Activated B cell treated with CpG ODN at 0.5 μM for 24 hours (primary cell): Measurements from ENCODE around the gene TXNDC2. TPM values are rescaled to one million over a fixed set of nuclear protein-coding genes. Genes with fewer than 3 reads are reported as not detected.
"Not testable (repeated sequence)": the region's sequence is repeated elsewhere in the genome, so short reads cannot be mapped to it uniquely, and the experiment has no call there.

Source experiments
- ATAC-seq: fragments of 200-7000 bp; cut with Tn5 transposase; one replicate; pipeline ENCODE4 v1.10.0; 2021; ENCODE audit warnings: low read depth, mild to moderate bottlenecking, moderate library complexity
- CTCF ChIA-PET: fragments of 350-600 bp; sonication (Branson Sonifier 250); formaldehyde crosslinking; loops from one replicate; lab custom pipeline; 2021; ENCODE audit warnings: antibody characterized with exemption; lab: Charles Lee
- POLR2A ChIA-PET: fragments of 350-600 bp; sonication (Branson Sonifier 250); formaldehyde crosslinking; loops from one replicate; lab custom pipeline; 2021; ENCODE audit warnings: antibody characterized with exemption; lab: Charles Lee
- DNase-seq: peaks from one replicate; pipeline ENCODE4 v3.0.0; 2022
- H3K27ac Mint-ChIP-seq: one replicate; pipeline ENCODE4 v1.8.0; 2020; ENCODE audit warnings: mixed read lengths
- H3K27me3 Mint-ChIP-seq: one replicate; pipeline ENCODE4 v1.8.0; 2021; ENCODE audit warnings: mixed read lengths
- H3K36me3 Mint-ChIP-seq: one replicate; pipeline ENCODE4 v1.8.0; 2021; ENCODE audit warnings: low read depth, mixed read lengths
- H3K4me1 Mint-ChIP-seq: one replicate; pipeline ENCODE4 v1.8.0; 2021; ENCODE audit warnings: mixed read lengths
- H3K4me3 Mint-ChIP-seq: one replicate; pipeline ENCODE4 v1.8.0; 2020; ENCODE audit warnings: mild to moderate bottlenecking, mixed read lengths
- H3K9me3 Mint-ChIP-seq: one replicate; pipeline ENCODE4 v1.8.0; 2020; ENCODE audit warnings: mixed read lengths
- CTCF ChIP-seq: fragments of 200-600 bp; IDR thresholded peaks from one replicate; pipeline ENCODE4 v1.8.0; 2022; ENCODE audit warnings: antibody characterized with exemption, mild to moderate bottlenecking
- intact Hi-C: fragments of 100-400 bp; cut with micrococcal nuclease; formaldehyde crosslinking; loops from one replicate; pipeline ENCODE4 v1.15.1; 2024
- total RNA-seq: library from RNA; stranded (reverse); gene quantifications from 2 replicates; pipeline ENCODE4 v1.2.3, GENCODE V29; 2022

TXNDC2 gene
- total RNA-seq, 1 donor from 2014 or later: 0.13 TPM

DNA sequence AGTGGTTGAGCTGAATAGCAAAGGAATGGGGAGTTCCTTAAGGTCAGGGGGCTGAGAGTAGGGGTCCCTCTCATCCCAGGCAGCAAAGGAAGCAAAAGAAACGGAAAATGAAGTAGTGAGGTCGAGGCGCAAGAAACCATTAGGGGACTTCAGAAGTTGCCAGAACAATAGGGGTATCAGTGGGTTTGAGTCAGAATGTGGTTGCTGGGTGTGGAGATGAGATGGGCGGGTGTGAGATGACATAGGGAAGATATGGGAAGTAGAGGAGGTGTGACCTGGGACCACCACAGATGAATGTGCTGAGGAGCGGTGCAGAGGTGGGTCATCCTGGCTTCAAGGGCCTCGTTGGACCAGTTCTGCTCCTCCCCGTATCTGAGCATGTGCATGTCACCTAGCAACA lies 14.9 kb downstream of the TXNDC2 start:
- intact Hi-C loops: no loop called here
- DNase-seq (no peak), ATAC-seq (no peak)
- Mint-ChIP-seq H3K4me1 (no peaks in the 10 kb centered on the region), H3K27ac (no peak overlapping the region), H3K9me3 (no peaks in the 10 kb centered on the region), H3K27me3 (peaks cover 6% of the 10 kb centered on the region), H3K4me3 (no peak overlapping the region), H3K36me3 (no peaks in the 10 kb centered on the region)
- CTCF ChIA-PET: no interaction called here
- no peak for TF ChIP-seq CTCF
- POLR2A ChIA-PET: no interaction called here

DNA sequence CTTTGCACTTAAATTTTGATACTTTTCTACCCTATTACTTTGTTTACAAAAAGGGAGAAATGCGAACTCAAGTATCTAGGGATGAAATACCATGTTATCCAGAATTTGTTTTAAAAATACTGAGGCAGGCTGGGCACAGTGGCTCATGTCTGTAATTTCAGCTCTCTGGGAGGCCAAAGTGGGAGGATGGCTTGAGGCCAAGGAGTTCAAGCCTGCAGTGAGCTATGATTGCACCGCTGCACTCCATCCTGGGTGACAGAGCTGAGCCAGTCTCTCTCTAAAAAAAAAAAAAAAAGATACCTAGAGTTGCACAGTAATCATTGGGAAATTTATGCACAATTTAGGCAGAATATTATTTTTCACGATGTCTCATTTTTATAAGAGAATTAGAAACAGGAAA lies 15.6 kb downstream of the TXNDC2 start:
- H3K36me3 Mint-ChIP-seq: no peaks in the 10 kb centered on the region
- ChIA-PET POLR2A (no interaction called here), CTCF (no interaction called here)
- peaks cover 10% of the 10 kb centered on the region for H3K27me3 Mint-ChIP-seq
- no peak overlapping the region for H3K4me3 Mint-ChIP-seq
- H3K27ac Mint-ChIP-seq: no peak overlapping the region
- intact Hi-C loops: no loop called here
- TF ChIP-seq CTCF: no peak
- DNase-seq (no peak), ATAC-seq (no peak)
- H3K4me1 Mint-ChIP-seq: no peaks in the 10 kb centered on the region
- H3K9me3 Mint-ChIP-seq: no peaks in the 10 kb centered on the region

DNA sequence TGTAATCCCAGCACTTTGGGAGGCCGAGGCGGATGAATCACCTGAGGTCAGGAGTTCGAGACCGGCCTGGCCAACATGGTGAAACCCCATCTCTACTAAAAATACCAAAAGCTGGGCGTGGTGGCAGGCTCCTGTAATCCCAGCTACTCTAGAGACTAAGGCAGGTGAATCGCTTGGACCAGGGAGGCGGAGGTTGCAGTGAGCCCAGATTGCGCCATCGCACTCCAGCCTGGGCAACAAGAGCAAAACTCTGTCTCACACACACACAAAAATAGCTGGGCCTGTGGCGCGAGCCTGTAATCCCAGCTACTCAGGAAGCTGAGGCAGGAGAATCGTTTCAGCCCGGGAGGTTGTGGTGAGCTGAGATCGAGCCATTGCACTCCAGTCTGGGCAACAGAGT lies 16.5 kb downstream of the TXNDC2 start:
- H3K9me3 Mint-ChIP-seq, H3K36me3 Mint-ChIP-seq, POLR2A ChIA-PET, intact Hi-C loops, H3K4me3 Mint-ChIP-seq, H3K4me1 Mint-ChIP-seq, CTCF ChIA-PET, ATAC-seq, DNase-seq, H3K27ac Mint-ChIP-seq: not testable (repeated sequence)
- peaks cover 15% of the 10 kb centered on the region for H3K27me3 Mint-ChIP-seq

DNA sequence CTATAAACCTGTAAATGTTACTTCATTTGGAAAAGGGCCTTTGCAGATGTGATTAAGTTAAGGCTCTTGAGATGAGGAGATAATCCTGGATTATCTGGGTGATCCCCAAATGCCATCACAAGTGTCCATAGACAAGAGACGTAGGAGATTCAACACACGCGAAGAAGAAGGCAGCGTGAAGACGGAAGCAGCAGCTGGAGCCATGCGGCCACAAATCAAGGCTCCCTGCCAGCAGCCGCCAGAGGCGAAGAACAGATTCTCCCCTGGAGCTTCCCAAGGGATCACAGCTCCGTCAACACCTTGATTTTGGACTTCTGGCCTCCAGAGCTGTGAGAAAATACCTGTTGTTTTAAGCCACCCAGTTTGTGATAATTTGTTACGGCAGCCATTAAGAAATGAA lies 17.1 kb downstream of the TXNDC2 start:
- ChIA-PET POLR2A (no interaction called here), CTCF (no interaction called here)
- Mint-ChIP-seq H3K27ac (no peak overlapping the region), H3K9me3 (no peaks in the 10 kb centered on the region), H3K36me3 (no peaks in the 10 kb centered on the region), H3K27me3 (peaks cover 16% of the 10 kb centered on the region), H3K4me1 (no peaks in the 10 kb centered on the region), H3K4me3 (no peak overlapping the region)
- intact Hi-C loops: no loop called here
- TF ChIP-seq CTCF: no peak
- ATAC-seq (no peak), DNase-seq (no peak)

DNA sequence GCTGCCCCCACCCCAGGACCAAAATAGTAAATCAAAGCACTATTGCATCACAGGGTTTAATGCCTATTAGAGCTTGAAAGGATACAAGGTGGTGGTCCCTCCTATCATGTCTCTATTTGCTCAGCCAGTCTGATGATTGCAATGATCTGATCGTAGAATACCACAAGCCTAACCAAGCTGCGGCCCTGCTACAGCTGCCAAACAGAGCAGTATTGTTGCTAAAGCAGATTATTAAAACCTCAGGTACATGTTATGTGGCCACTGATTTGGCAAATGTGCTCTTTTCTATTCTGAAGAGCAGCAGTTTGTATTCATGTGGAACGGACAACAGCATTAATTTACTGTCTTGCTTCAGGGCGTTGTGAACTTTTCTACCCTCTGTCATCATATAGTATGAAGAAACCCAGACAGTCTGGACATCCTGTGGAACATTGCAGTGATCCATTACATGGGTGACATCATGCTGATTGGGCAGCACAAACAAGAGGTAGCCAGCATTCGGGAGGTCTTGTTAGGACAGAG lies 19.7 kb downstream of the TXNDC2 start:
- ATAC-seq (no peak), DNase-seq (no peak)
- intact Hi-C loops: no loop called here
- Mint-ChIP-seq H3K4me3 (no peak overlapping the region), H3K9me3 (no peaks in the 10 kb centered on the region), H3K27me3 (peaks cover 24% of the 10 kb centered on the region), H3K36me3 (no peaks in the 10 kb centered on the region), H3K27ac (no peak overlapping the region), H3K4me1 (no peaks in the 10 kb centered on the region)
- no peak for TF ChIP-seq CTCF
- ChIA-PET CTCF (no interaction called here), POLR2A (no interaction called here)

DNA sequence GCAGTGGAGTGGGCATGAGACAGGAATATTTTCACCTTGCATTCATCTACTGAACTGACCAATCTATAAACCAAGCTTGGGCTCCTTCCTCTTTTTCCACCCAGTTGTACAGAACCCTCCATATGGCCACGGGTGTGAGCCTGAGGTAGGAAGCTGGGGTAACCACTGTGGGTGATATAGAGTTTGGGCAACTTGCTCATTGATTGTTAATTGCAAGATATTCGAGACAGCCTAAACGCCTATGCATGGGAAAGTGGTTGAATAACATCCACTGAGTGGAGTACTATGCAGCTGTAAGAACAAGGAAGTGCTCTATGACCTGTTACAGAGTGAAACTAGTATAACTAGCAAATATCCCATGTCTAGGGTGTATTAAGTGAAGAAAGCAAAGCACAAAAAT lies 20.7 kb downstream of the TXNDC2 start:
- no peak for TF ChIP-seq CTCF
- Mint-ChIP-seq H3K4me3 (no peak overlapping the region), H3K36me3 (no peaks in the 10 kb centered on the region), H3K27ac (no peak overlapping the region), H3K9me3 (no peaks in the 10 kb centered on the region), H3K27me3 (peaks cover 24% of the 10 kb centered on the region), H3K4me1 (no peaks in the 10 kb centered on the region)
- POLR2A ChIA-PET: no interaction called here
- DNase-seq: no peak
- no peak for ATAC-seq
- intact Hi-C loops: no loop called here
- CTCF ChIA-PET: no interaction called here
